Bone marrow (tissue), 2 donors: Measurements from ENCODE around the gene RECK.
"Not testable (repeated sequence)": the region's sequence is repeated elsewhere in the genome, so short reads cannot be mapped to it uniquely, and the experiment has no call there.

Source experiments
- DNase-seq, 2 donors: peaks; one replicate each; lab custom pipeline; 2025; lab: John Stamatoyannopoulos, UW

The RECK gene

GRCh38 chr9:36112516-36112915 is 75.8 kb downstream of the RECK start:
- no peak for DNase-seq

GRCh38 chr9:36113999-36114398 is 77.3 kb downstream of the RECK start:
- no peak for DNase-seq

- DNase-seq: no peak
Measured at GRCh38 chr9:36116593-36116992, 79.9 kb downstream of the RECK start.

GRCh38 chr9:36118201-36118600 is 81.5 kb downstream of the RECK start:
- DNase-seq: no peak

GRCh38 chr9:36118706-36119105 is 82.0 kb downstream of the RECK start:
- DNase-seq: no peak

GRCh38 chr9:36119476-36119875 is 82.8 kb downstream of the RECK start:
- DNase-seq: no peak

- no peak for DNase-seq
Measured at GRCh38 chr9:36120705-36121104, 84.0 kb downstream of the RECK start.

- no peak for DNase-seq
Measured at GRCh38 chr9:36121971-36122370, 85.3 kb downstream of the RECK start.

GRCh38 chr9:36123515-36123914 is 86.8 kb downstream of the RECK start:
- no peak for DNase-seq

GRCh38 chr9:36125062-36125855 is 88.5 kb downstream of the RECK start:
- DNase-seq: no peak

GRCh38 chr9:36126016-36126730 is 89.5 kb downstream of the RECK start:
- no peak for DNase-seq

- peak in 1 of 2 donors; percentile 56 for DNase-seq
Measured at GRCh38 chr9:36127652-36128244, 91.0 kb downstream of the RECK start.

GRCh38 chr9:36128349-36128748 is 91.6 kb downstream of the RECK start:
- DNase-seq: no peak

- no peak for DNase-seq
Measured at GRCh38 chr9:36129139-36129538, 92.4 kb downstream of the RECK start.

- not testable (repeated sequence) for DNase-seq
Measured at GRCh38 chr9:36131666-36132065, 95.0 kb downstream of the RECK start.

GRCh38 chr9:36132086-36132485 is 95.4 kb downstream of the RECK start:
- DNase-seq: no peak

GRCh38 chr9:36134761-36135505 is 98.2 kb downstream of the RECK start:
- DNase-seq: no peak

GRCh38 chr9:36135741-36136271 is 99.1 kb downstream of the RECK start:
- no peak for DNase-seq

GRCh38 chr9:36136272-36136893 is 99.7 kb downstream of the RECK start, which contains the start of gene GLIPR2:
Gene GLIPR2 (plus strand): TSS chr9:36136733. CDS start chr9:36136779, 46 bp downstream.
- peak; percentile 31 to 50 for DNase-seq

GRCh38 chr9:36136894-36137391 is 100.2 kb downstream of the RECK start:
- no peak for DNase-seq

GRCh38 chr9:36137392-36138004 is 100.8 kb downstream of the RECK start:
- DNase-seq: no peak
